ENCODE data around the gene ZPBP2. TPM values are rescaled to one million over a fixed set of nuclear protein-coding genes. Genes with fewer than 3 reads are reported as not detected.

The ZPBP2 gene
- not detected for total RNA-seq

- no peak for TF ChIP-seq CTCF (IDR thresholded peaks at IDR 0.05; ENCODE audit: low read depth)
Observed at GRCh38 chr17:39867880-39868553, at the start of gene ZPBP2. ZPBP2 (plus strand) TSS chr17:39868202; CDS start chr17:39868355, 153 bp downstream.

- no peak for TF ChIP-seq CTCF (IDR thresholded peaks at IDR 0.05; ENCODE audit: low read depth)
Observed at GRCh38 chr17:39818358-39819000, 49.5 kb upstream of the ZPBP2 start.

- TF ChIP-seq CTCF (IDR thresholded peaks at IDR 0.05; ENCODE audit: low read depth) = no peak
Observed at GRCh38 chr17:39820541-39820940, 47.5 kb upstream of the ZPBP2 start.

- no peak for TF ChIP-seq CTCF (IDR thresholded peaks at IDR 0.05; ENCODE audit: low read depth)
Observed at GRCh38 chr17:39820987-39821386, 47.0 kb upstream of the ZPBP2 start.

GRCh38 chr17:39822051-39822451 is 46.0 kb upstream of the ZPBP2 start:
- TF ChIP-seq CTCF (IDR thresholded peaks at IDR 0.05; ENCODE audit: low read depth) = no peak

GRCh38 chr17:39823407-39824054 is 44.5 kb upstream of the ZPBP2 start:
- no peak for TF ChIP-seq CTCF (IDR thresholded peaks at IDR 0.05; ENCODE audit: low read depth)

- no peak for TF ChIP-seq CTCF (IDR thresholded peaks at IDR 0.05; ENCODE audit: low read depth)
Observed at GRCh38 chr17:39826334-39826733, 41.7 kb upstream of the ZPBP2 start.

All from subcutaneous adipose tissue (tissue), 4 donors.